ENCODE data around the gene MRGPRX3.
"Not testable (repeated sequence)": the region's sequence is repeated elsewhere in the genome, so short reads cannot be mapped to it uniquely, and the experiment has no call there.

The MRGPRX3 gene

GRCh38 chr11:18132341-18132740, at the start of gene MRGPRX3:
Gene MRGPRX3 (plus strand): TSS chr11:18132571. CDS start chr11:18137203, 4,632 bp downstream.
- DNase-seq = no peak

DNA sequence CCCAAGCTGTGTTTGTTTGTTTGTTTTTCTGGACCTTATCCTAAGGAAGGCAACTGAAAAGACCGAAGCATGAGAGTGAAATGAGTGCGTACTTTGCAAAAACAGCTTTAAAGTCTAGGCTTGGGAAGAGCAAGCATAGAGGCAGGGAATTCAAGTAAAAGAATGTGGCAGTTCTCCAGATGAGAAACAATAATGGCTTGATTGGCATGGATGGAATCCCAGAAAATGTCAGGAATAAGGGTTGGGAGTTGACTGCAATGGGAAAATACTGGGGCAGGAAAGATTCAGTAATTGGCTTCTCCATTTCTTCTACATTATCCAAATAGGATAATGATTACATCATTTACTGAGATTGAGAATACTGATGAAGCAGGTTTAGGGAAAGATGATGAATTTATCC, 44.0 kb upstream of the MRGPRX3 start:
- DNase-seq = no peak

GRCh38 chr11:18088966-18089365, 43.4 kb upstream of the MRGPRX3 start:
- no peak for DNase-seq

GRCh38 chr11:18091731-18092130, 40.6 kb upstream of the MRGPRX3 start:
- no peak for DNase-seq

- DNase-seq = no peak
These were observed 38.4 kb upstream of the MRGPRX3 start for GRCh38 chr11:18093959-18094358.

DNA sequence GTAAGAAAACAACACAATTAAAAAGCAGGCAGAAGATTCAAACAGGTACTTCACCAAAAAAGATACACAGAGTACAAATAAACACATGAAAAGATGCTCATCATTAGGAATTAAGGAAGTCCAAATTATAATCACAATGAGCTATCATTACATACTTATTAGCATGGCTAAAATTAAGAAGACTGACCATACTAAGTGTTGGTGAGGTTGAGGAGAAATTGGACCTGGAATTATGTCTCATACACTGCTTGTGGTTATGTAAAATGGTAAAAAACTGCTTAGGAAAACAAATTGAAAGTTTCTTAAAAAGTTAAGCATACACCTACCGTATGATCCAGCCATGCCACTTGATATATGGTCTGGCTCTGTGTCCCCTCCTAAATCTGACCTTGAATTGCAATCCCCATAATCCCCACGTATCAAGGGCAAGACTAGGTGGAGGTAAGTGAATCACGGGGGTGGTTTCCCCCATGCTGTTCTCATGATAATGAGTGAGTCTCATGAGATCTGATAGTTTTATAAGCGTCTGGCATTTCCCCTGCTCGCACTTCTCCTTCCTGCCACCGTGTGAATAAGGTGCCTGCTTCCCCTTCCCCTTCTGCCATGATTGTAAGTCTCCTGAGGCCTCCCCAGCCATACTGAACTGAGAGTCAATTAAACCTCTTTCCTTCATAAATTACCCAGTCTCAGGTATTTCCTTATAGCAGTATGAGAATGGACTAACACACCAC, 31.3 kb upstream of the MRGPRX3 start:
- DNase-seq = no peak

- no peak for DNase-seq
These were observed 27.1 kb upstream of the MRGPRX3 start for GRCh38 chr11:18105086-18105801.

DNA sequence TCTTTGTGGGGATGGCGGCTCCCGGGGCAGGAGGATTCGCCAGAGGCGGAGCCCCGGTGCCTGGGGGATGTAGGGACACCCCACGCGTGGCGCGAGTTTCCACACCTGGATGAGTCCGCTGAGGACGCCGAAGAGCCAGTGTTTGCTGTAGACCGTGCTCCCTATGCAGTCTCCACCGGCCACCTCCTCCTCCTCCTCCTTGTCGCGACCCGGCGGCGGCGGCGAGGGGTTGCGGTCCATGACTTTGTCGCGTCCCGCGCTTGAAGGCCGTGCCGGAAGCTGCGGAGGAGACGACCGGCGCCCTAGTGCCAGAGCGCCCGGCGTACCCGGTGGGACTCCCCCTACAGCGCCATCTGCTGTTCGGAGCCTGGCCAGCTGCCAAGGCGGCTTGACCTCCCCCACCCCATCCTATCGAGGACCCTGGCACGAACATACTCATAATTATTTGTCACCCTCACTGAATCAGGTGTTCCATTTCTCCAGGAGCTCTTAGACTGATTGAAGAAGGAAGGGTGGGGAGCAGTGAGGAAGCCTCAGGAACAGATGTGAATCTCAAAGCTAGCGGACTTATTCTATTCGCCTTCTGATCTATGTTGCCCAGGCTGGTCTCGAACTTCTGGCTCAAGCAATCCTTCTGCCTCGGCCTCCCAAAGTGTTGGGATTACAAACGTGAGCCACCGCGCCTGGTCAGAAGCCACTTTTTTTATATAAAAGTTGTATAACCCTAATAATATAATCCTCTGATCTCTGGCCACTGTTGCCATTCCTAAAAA, 26.4 kb upstream of the MRGPRX3 start, which contains the start of gene SAAL1:
Gene SAAL1 (minus strand): TSS at position 281 of the 773 bp plus-strand sequence. CDS start 41 bp downstream, at position 240.
- DNase-seq = peak; percentile 89

DNA sequence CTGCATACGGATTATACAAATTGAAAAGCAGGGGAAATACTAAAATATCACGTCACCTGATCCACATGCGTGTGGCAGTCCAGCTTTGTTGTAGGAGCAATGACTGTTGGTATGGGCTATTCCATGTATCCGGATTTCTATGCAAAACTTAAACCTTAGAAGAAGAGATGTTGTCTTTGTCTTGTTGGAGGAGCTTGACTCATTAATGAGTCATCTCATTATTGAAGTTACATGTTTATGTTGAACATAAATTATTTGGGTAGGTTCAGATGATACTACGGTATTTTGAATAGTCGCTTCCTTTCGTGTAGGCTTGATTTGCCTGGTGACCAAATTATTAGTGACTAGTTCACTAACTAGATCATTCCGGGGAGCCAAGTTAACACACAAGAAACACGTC, 25.7 kb upstream of the MRGPRX3 start:
- DNase-seq = no peak

DNA sequence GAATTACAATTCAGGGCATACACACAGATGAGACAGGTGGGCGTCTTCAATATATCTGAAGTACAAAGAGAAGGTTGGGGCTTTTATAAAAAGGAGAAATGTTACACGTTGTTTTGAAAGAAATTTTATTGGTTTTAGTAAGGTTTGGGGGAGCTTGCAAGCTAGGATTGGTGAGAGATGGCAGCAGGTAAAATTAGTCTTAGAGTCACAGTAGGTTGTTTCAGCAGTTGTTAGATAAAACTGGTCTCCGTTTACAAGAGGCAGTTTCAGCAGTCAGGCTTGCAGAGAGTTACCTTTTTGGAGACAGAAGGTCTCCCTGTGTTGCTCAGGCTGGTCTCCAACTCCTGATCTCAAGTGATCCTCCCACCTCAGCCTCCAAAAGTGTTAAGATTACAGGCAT, 24.1 kb upstream of the MRGPRX3 start:
- no peak for DNase-seq

- no peak for DNase-seq
These were observed 21.4 kb upstream of the MRGPRX3 start for GRCh38 chr11:18111005-18111404.

GRCh38 chr11:18115360-18116127, 16.8 kb upstream of the MRGPRX3 start:
- DNase-seq = peak; percentile 54

DNA sequence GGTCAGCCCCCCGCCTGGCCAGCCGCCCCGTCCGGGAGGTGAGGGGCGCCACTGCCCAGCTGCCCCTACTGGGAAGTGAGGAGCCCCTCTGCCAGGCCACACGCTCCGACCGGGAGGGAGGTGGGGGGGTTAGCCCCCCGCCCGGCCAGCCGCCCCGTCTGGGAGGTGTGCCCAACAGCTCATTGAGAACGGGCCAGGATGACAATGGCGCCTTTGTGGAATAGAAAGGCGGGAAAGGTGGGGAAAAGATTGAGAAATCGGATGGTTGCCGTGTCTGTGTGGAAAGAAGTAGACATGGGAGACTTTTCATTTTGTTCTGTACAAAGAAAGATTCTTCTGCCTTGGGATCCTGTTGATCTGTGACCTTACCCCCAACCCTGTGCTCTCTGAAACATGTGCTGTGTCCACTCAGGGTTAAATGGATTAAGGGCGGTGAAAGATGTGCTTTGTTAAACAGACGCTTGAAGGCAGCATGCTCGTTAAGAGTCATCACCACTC, 11.0 kb upstream of the MRGPRX3 start:
- DNase-seq = not testable (repeated sequence)

DNA sequence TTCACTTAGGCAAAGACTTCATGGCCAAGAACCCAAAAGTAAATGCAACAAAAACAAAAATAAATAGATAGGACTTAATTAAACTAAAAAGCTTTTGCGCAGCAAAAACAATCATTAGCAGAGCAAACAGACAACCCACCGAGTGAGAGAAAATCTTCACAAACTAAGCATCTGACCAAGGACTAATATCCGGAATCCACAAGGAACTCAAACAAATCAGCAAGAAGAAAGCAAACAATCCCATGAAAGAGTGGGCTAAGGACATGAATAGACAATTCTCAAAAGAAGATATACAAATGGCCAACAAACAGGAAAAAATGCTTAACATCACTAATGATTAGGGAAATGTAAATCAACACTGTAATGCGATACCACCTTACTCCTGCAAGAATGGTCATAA, 1.3 kb upstream of the MRGPRX3 start:
- DNase-seq = not testable (repeated sequence)

DNA sequence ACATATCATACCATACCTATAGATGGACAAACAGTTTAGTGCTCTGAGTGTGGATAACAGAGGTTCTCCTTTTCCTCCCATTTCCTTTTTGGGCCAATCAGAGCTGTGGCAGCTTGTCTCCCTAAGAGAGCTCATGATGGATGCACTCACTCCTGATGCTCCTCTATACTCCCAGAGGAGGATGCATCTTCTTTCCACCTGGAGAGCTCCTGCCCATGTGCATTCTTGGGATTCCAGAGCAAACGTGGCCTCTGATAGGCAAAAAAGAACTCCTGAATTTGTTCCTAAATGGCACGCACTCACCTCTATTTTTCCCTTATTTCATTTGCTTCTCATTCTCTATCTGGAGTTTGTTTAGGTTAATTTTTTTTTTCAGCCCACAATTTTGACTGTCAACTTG, 2.9 kb downstream of the MRGPRX3 start:
- no peak for DNase-seq

- DNase-seq = no peak
These were observed 4.9 kb downstream of the MRGPRX3 start for GRCh38 chr11:18137186-18137800.

GRCh38 chr11:18140145-18140544, 7.8 kb downstream of the MRGPRX3 start:
- DNase-seq = no peak

GRCh38 chr11:18144243-18144642, 11.9 kb downstream of the MRGPRX3 start:
- DNase-seq = no peak

DNA sequence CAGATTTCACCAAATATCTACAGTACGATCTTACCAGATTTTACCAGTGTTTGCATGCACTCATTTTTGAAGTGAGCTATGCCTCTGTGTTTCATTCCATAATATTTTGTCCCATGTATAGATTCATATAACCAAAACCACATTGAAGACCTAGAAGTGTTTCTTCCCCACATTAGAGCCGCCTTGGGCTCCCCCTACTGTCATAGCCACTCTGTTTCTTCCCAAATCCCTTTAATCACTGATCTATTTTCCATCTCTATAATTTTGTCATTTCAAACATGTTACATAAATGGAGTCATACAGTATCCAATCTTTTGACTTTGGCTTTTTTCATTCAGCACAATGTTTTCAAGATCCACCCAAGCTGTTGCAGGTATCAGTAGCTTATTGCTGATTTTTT, 12.7 kb downstream of the MRGPRX3 start:
- no peak for DNase-seq

- no peak for DNase-seq
These were observed 13.5 kb downstream of the MRGPRX3 start for GRCh38 chr11:18145837-18146236.

DNA sequence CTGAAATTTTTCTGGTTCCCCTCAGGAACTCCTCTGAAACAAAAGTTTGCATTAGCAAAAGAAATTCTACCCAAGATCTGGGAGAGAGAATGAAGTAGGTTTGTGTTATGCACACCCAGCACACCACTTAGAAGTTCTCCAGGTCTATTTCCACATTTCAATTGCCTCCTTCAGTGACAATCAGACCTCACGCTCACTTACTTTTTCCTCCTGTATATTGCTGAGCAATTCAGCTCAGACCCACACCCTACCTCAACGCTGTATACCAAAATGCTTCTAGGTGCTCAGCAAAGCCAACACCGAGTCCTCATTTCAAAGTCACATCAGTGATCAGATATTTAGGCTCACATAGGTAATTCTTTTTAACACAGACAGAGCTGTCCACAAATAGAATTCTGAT, 19.2 kb downstream of the MRGPRX3 start:
- no peak for DNase-seq

GRCh38 chr11:18168372-18168771, 36.0 kb downstream of the MRGPRX3 start:
- DNase-seq = no peak
